ENCODE measurements around the gene TDP2.
"Not testable (repeated sequence)": the region's sequence is repeated elsewhere in the genome, so short reads cannot be mapped to it uniquely, and the experiment has no call there.

The TDP2 gene

GRCh38 chr6:24644377-24644776, 22.3 kb downstream of the TDP2 start:
- DNase-seq: no peak

GRCh38 chr6:24643920-24644319, 22.8 kb downstream of the TDP2 start:
- no peak for DNase-seq

- DNase-seq: no peak
These were observed 24.6 kb downstream of the TDP2 start for GRCh38 chr6:24642061-24642460.

GRCh38 chr6:24640631-24641030, 26.1 kb downstream of the TDP2 start:
- DNase-seq: not testable (repeated sequence)

- no peak for DNase-seq
These were observed 26.5 kb downstream of the TDP2 start for GRCh38 chr6:24640166-24640565.

DNA sequence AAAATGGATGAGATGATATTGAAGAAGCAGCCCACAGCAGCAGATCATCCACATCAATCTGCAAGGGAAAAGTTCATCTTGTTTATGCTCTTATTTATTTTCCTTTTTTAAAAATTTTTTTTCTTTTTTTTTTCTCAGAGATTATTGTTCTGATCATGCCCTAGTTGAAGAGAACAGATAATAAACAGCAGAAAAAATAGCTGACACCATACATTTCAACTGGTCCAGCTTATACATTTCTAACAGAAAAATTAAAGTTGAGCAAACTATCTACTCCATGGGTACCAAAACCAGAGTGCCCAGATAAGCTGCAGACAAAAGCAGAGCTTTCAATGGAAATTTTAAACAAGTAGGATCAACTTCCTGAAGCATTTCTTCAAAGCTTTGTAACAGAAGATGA, 30.0 kb downstream of the TDP2 start:
- no peak for DNase-seq

- no peak for DNase-seq
These were observed 34.1 kb downstream of the TDP2 start for GRCh38 chr6:24632573-24632972.

- no peak for DNase-seq
These were observed 35.0 kb downstream of the TDP2 start for GRCh38 chr6:24631671-24632070.

- no peak for DNase-seq
These were observed 35.7 kb downstream of the TDP2 start for GRCh38 chr6:24630856-24631505.

DNA sequence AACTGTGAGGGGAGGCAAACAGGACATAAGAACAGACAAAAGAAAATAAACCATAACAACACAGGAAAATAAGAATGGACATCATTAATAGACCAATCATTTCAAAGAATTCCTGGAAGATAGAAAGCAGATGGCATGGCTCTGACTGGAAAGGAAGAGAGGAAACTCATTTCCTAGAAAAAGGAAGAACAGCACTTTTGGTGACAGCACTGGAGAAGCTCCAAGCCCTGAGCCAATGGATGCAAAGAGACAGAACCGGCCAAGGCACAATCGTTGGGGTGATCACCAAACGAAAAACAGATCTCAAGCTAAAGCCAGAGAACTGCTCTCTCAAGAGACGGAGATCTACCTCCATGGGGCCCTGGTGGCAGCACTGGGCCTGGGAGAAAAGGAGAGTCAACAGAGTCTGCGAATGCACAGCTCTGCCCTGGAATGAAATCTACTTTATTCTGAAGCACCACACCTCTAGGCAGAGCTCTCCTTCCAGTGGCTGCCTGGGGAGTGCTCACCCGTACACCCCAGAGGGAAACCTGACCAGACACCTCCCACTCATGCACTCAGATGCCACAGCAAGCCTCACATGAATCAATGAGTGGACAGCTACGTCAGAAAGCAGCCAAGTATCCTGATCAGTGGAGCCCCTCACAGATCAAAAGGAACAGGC, 44.9 kb downstream of the TDP2 start:
- DNase-seq: no peak

GRCh38 chr6:24620637-24621036, 46.1 kb downstream of the TDP2 start:
- no peak for DNase-seq

DNA sequence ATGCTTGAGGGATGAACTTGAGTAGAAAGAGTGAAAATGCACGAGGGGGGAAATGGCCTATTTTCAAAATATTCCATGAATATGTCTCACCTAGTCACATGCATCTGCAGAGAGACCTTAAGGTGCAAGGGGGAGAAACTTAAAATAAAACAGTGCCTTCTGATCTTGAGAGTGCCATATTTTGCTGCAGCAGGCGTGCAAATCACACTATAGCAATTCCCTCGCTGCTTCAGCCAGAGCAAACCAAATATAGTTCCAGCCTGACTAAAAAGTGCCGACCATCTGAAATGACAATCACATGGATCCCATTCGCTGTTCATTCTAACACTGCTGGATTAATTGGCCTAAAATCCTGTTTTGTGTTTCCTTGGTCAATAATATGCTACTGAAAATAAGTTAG, 47.0 kb downstream of the TDP2 start:
- DNase-seq: no peak

DNA sequence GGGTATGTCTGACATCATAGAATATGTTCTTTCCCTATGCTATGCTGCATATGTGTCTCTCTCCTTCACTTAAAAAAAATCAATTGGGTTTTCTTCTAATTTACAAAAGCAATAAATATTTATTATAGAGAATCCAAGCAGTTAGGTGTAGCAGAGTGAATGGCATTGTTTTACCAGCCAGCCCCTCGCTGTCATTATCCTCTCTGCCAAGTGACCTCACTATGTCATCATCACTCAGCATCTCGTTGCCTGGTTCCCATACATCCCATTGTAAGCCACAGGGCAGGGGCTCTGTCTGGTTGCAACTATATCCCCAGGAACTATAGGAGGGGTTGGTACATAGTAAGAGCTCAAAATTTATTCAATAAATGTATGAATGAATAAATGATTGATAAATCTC, 52.1 kb downstream of the TDP2 start:
- DNase-seq: no peak

- DNase-seq: no peak
These were observed 52.7 kb downstream of the TDP2 start for GRCh38 chr6:24614043-24614420.

- no peak for DNase-seq
These were observed 53.2 kb downstream of the TDP2 start for GRCh38 chr6:24613361-24614042.

GRCh38 chr6:24610672-24611071, 56.0 kb downstream of the TDP2 start:
- no peak for DNase-seq

- no peak for DNase-seq
These were observed 59.2 kb downstream of the TDP2 start for GRCh38 chr6:24607310-24608105.

DNA sequence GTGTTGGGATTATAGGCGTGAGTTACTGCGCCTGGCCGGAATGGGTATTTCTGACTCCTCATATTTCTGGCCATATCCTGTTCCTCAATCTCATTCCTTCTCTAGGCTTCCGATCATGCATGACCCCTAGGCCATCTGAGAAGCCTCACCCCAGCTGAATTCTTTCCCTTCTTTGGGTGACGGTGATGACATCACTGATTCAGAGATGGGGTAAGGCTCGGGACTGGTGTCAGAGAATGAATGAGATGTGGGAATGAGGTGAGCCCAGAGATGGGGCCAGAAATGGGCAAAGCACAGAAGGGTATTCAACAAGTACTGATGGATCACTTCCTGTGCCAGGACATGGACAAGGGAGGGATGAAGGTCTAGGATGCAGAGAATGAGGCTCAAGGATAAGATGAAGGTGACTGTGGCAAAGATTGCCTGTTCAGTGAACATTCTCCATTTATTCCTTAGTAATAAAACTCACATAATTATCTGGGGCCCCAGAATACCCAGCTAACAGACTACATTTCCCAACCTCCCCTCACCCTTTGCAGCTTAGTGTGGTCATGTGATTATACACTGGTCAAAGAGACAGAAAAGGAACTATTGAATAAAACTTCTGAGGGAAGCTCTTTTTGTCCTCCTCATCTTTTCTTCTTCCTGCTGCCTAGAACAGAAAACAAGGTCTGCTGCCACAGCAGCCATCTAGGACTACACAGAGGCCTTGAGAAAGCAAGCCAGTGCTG, 60.3 kb downstream of the TDP2 start:
- no peak for DNase-seq

GRCh38 chr6:24603241-24603640, 63.5 kb downstream of the TDP2 start:
- no peak for DNase-seq

- no peak for DNase-seq
These were observed 65.8 kb downstream of the TDP2 start for GRCh38 chr6:24600903-24601302.
